Right atrium auricular region (tissue), 2 donors: Measurements from ENCODE around the gene PPIB. TPM values are rescaled to one million over a fixed set of nuclear protein-coding genes. Genes with fewer than 3 reads are reported as not detected.

Experiments used
- DNase-seq: peaks from one replicate; pipeline ENCODE4 v3.0.0-alpha.2; 2019; ENCODE audit warnings: low spot score
- H3K27ac ChIP-seq, 2 donors: fragments of 200-600 bp; sonication (generic); 1 replicate in 1 of 2; 2 replicates in 1 of 2; pipeline ENCODE4 v1.5.1; 2016 to 2019
- H3K27me3 ChIP-seq, 2 donors: fragments of 200-600 bp; sonication (generic); one replicate each; pipeline versions ENCODE4 v1.5.1 to v1.6.0; 2017 to 2019
- H3K36me3 ChIP-seq: fragments of 200-600 bp; sonication (generic); one replicate; pipeline ENCODE4 v1.5.1; 2016
- H3K4me1 ChIP-seq, 2 donors: fragments of 200-600 bp; sonication (generic); one replicate each; pipeline versions ENCODE4 v1.5.1 to v1.6.0; 2017 to 2019
- H3K4me3 ChIP-seq, 2 donors: fragments of 200-600 bp; sonication (generic); 1 replicate in 1 of 2; 2 replicates in 1 of 2; pipeline ENCODE4 v1.5.1; 2017 to 2019; ENCODE audit warnings: mild to moderate bottlenecking in 1 of 2, moderate library complexity in 1 of 2
- H3K9me3 ChIP-seq, 2 donors: fragments of 200-600 bp; sonication (generic); one replicate each; pipeline ENCODE4 v1.5.1; 2019
- CTCF ChIP-seq, 2 donors: fragments of 200-600 bp; sonication (generic); IDR thresholded peaks; one replicate each; pipeline ENCODE4 v1.5.1; 2019; ENCODE audit warnings: antibody characterized with exemption in 2 of 2
- total RNA-seq, 2 donors: library from RNA; depleted of rRNA; stranded (reverse); fragments of >200 nt; gene quantifications; one replicate each; pipeline ENCODE4 v1.1.0, GENCODE V29; 2016

PPIB gene
- total RNA-seq, 2 donors from 2014 or later = 139 to 189 TPM

- no peak for TF ChIP-seq CTCF (IDR thresholded peaks at IDR 0.05)
- H3K4me1 ChIP-seq = peaks cover 0 to 22% of the 10 kb centered on the region in 2 donors
- no peak overlapping the region for H3K4me3 ChIP-seq
- H3K27ac ChIP-seq = peak overlapping the region; percentile 82 to 83
- H3K36me3 ChIP-seq = peaks cover 22% of the 10 kb centered on the region
- no peaks in the 10 kb centered on the region for H3K27me3 ChIP-seq
- no peaks in the 10 kb centered on the region for H3K9me3 ChIP-seq
- DNase-seq = no peak
These were observed 16.3 kb downstream of the PPIB start for GRCh38 chr15:64146520-64146884.

- H3K27me3 ChIP-seq = no peaks in the 10 kb centered on the region
- peaks cover 22% of the 10 kb centered on the region for H3K36me3 ChIP-seq
- peaks cover 0 to 17% of the 10 kb centered on the region in 2 donors for H3K4me1 ChIP-seq
- no peak overlapping the region for H3K4me3 ChIP-seq
- peak overlapping the region; percentile 82 to 83 for H3K27ac ChIP-seq
- H3K9me3 ChIP-seq = no peaks in the 10 kb centered on the region
- no peak for TF ChIP-seq CTCF (IDR thresholded peaks at IDR 0.05)
- DNase-seq = no peak
These were observed 16.8 kb downstream of the PPIB start for GRCh38 chr15:64146041-64146440.

- no peak for DNase-seq
- no peak overlapping the region for H3K4me3 ChIP-seq
- H3K36me3 ChIP-seq = peaks cover 29% of the 10 kb centered on the region
- H3K4me1 ChIP-seq = peaks cover 0 to 17% of the 10 kb centered on the region in 2 donors
- H3K27me3 ChIP-seq = no peaks in the 10 kb centered on the region
- H3K27ac ChIP-seq = peak overlapping the region in 1 of 2 donors; percentile 83
- no peaks in the 10 kb centered on the region for H3K9me3 ChIP-seq
- TF ChIP-seq CTCF (IDR thresholded peaks at IDR 0.05) = no peak
These were observed 18.1 kb downstream of the PPIB start for GRCh38 chr15:64144565-64145281.

- no peak overlapping the region for H3K4me3 ChIP-seq
- H3K4me1 ChIP-seq = peaks cover 0 to 17% of the 10 kb centered on the region in 2 donors
- DNase-seq = no peak
- H3K9me3 ChIP-seq = no peaks in the 10 kb centered on the region
- no peaks in the 10 kb centered on the region for H3K27me3 ChIP-seq
- peaks cover 29% of the 10 kb centered on the region for H3K36me3 ChIP-seq
- no peak for TF ChIP-seq CTCF (IDR thresholded peaks at IDR 0.05)
- no peak overlapping the region for H3K27ac ChIP-seq
These were observed 18.6 kb downstream of the PPIB start for GRCh38 chr15:64144192-64144564.

GRCh38 chr15:64143276-64143675 lies 19.5 kb downstream of the PPIB start:
- Histone ChIP-seq H3K36me3 (peaks cover 36% of the 10 kb centered on the region), H3K4me3 (no peak overlapping the region)

More at GRCh38 chr15:64143276-64143675, 19.5 kb downstream of the PPIB start:
- H3K9me3 ChIP-seq = no peaks in the 10 kb centered on the region
- no peak for DNase-seq
- no peak overlapping the region for H3K27ac ChIP-seq
- H3K27me3 ChIP-seq = no peaks in the 10 kb centered on the region
- TF ChIP-seq CTCF (IDR thresholded peaks at IDR 0.05) = no peak
- peaks cover 0 to 17% of the 10 kb centered on the region in 2 donors for H3K4me1 ChIP-seq
